Body of pancreas (tissue), 4 donors: ENCODE results near the gene SWT1.

ENCODE experiments used
- CTCF ChIP-seq, 7 experiments: fragments of 450-650 bp in 4 of 7; fragments of 200-600 bp in 3 of 7; sonication (generic) in 3 of 7; IDR thresholded peaks; one replicate each; pipeline ENCODE4 v1.5.1; 2016 to 2019; ENCODE audit warnings: antibody characterized with exemption in 7 of 7
- POLR2A ChIP-seq, 3 donors: fragments of 450-650 bp; IDR thresholded peaks; one replicate each; pipeline ENCODE4 v1.6.1; 2016; ENCODE audit warnings: antibody characterized with exemption in 3 of 3, mild to moderate bottlenecking in 2 of 3

- TF ChIP-seq CTCF (IDR thresholded peaks at IDR 0.05) (no peak), POLR2A (IDR thresholded peaks at IDR 0.05) (no peak)
Measured at GRCh38 chr1:185308126-185308525, 151.2 kb downstream of the SWT1 start.
